GM23338 (cell line): ENCODE data around the gene NTM. TPM values are rescaled to one million over a fixed set of nuclear protein-coding genes. Genes with fewer than 3 reads are reported as not detected.

Source experiments
- ATAC-seq: fragments of 200-7000 bp; cut with Tn5 transposase; 3 replicates; pipeline ENCODE4 v1.9.1; 2020
- DNase-seq: peaks from one replicate; pipeline ENCODE4 v3.0.0-alpha.2; 2015; ENCODE audit warnings: low spot score
- H2AFZ ChIP-seq: fragments of 200-600 bp; sonication (generic); 2 replicates; pipeline ENCODE4 v1.8.0; 2016; ENCODE audit warnings: antibody characterized with exemption, mild to moderate bottlenecking, moderate library complexity
- H3F3A ChIP-seq: fragments of 200-600 bp; sonication (generic); replicated peaks from 2 replicates; pipeline ENCODE4 v1.8.0; 2017; ENCODE audit warnings: antibody characterized with exemption, mixed run types, low read depth
- H3K27ac ChIP-seq: fragments of 200-600 bp; sonication (generic); 2 replicates; pipeline ENCODE4 v1.6.1; 2016; ENCODE audit warnings: low read depth
- H3K27me3 ChIP-seq: fragments of 200-600 bp; sonication (generic); 2 replicates; pipeline ENCODE4 v1.8.0; 2016; ENCODE audit warnings: mild to moderate bottlenecking, mixed run types, moderate library complexity; ENCODE audit not compliant: insufficient read depth
- H3K36me3 ChIP-seq: fragments of 200-600 bp; sonication (generic); 2 replicates; pipeline ENCODE4 v1.8.0; 2016; ENCODE audit warnings: mild to moderate bottlenecking; ENCODE audit not compliant: insufficient read depth
- H3K4me1 ChIP-seq: fragments of 200-600 bp; sonication (generic); 2 replicates; pipeline ENCODE4 v1.8.0; 2016; ENCODE audit warnings: mild to moderate bottlenecking, moderate library complexity; ENCODE audit not compliant: insufficient read depth
- H3K4me2 ChIP-seq: fragments of 200-600 bp; sonication (generic); 2 replicates; pipeline ENCODE4 v1.7.1; 2017; ENCODE audit warnings: mixed run types
- H3K4me3 ChIP-seq: fragments of 200-600 bp; sonication (generic); 2 replicates; pipeline ENCODE4 v1.6.1; 2016; ENCODE audit warnings: mixed run types
- H3K79me2 ChIP-seq: fragments of 200-600 bp; sonication (generic); replicated peaks from 2 replicates; pipeline ENCODE4 v1.8.0; 2017; ENCODE audit warnings: mild to moderate bottlenecking; ENCODE audit not compliant: insufficient read depth
- H3K9me2 ChIP-seq: fragments of 200-600 bp; sonication (generic); 2 replicates; pipeline ENCODE4 v1.8.0; 2017; ENCODE audit not compliant: insufficient read depth
- H4K20me1 ChIP-seq: fragments of 200-600 bp; sonication (generic); replicated peaks from 2 replicates; pipeline ENCODE4 v1.8.0; 2017; ENCODE audit warnings: mild to moderate bottlenecking; ENCODE audit not compliant: insufficient read depth
- H3K27ac Mint-ChIP-seq: 2 replicates; pipeline ENCODE4 v1.8.0; 2020; ENCODE audit warnings: inconsistent platforms, mild to moderate bottlenecking, moderate library complexity, mixed read lengths
- H3K27me3 Mint-ChIP-seq: 3 replicates; pipeline ENCODE4 v1.8.0; 2022; ENCODE audit warnings: low read depth, mild to moderate bottlenecking, moderate library complexity, mixed read lengths, inconsistent platforms; ENCODE audit not compliant: insufficient read depth, poor library complexity
- H3K36me3 Mint-ChIP-seq: 3 replicates; pipeline ENCODE4 v1.8.0; 2021; ENCODE audit warnings: low read depth, mild to moderate bottlenecking, inconsistent platforms, moderate library complexity, mixed read lengths
- H3K4me1 Mint-ChIP-seq: 3 replicates; pipeline ENCODE4 v1.8.0; 2020; ENCODE audit warnings: mild to moderate bottlenecking, inconsistent platforms, mixed read lengths
- H3K4me3 Mint-ChIP-seq: 3 replicates; pipeline ENCODE4 v1.8.0; 2021; ENCODE audit warnings: moderate library complexity, mild to moderate bottlenecking, inconsistent platforms, mixed read lengths
- H3K9me3 Mint-ChIP-seq: 3 replicates; pipeline ENCODE4 v1.8.0; 2020; ENCODE audit warnings: moderate library complexity, mild to moderate bottlenecking, inconsistent platforms, mixed read lengths
- JUNB ChIP-seq: IDR thresholded peaks from one replicate; pipeline ENCODE4 v1.6.1; 2016; ENCODE audit warnings: antibody characterized with exemption; ENCODE audit not compliant: unreplicated experiment
- NANOG ChIP-seq: IDR thresholded peaks from 2 replicates; pipeline ENCODE4 v1.6.1; 2016; ENCODE audit warnings: antibody characterized with exemption, borderline replicate concordance
- ZNF331 ChIP-seq: fragments of 250-450 bp; sonication (Bioruptor Pico); IDR thresholded peaks from 2 replicates; pipeline ENCODE4 v1.5.0; 2020; ENCODE audit warnings: low read depth, mild to moderate bottlenecking, moderate library complexity
- polyA plus RNA-seq: library from polyadenylated mRNA; unstranded; fragments of >200 nt; fragmentation: Nextera tagmentation; extraction: Ambion mirVana; gene quantifications from 2 replicates; pipeline ENCODE4 v1.2.1, GENCODE V29; 2016
- total RNA-seq: library from RNA; depleted of rRNA; stranded (reverse); fragments of >200 nt; shearing (Covaris generic); gene quantifications from 2 replicates; pipeline ENCODE4 v1.2.3, GENCODE V29; 2014
- TF ChIP-seq, protein P1 (sequence below): IDR thresholded peaks from one replicate; pipeline ENCODE4 v1.6.1; 2018; ENCODE audit warnings: antibody characterized with exemption; ENCODE audit not compliant: unreplicated experiment
- TF ChIP-seq, protein P2 (sequence below), 2 experiments: fragments of 200-600 bp in 1 of 2; sonication (generic) in 1 of 2; conservative IDR thresholded peaks; 2 replicates each; pipeline versions ENCODE4 v1.5.1 to v1.6.1; 2016 to 2017; ENCODE audit warnings: antibody characterized with exemption in 2 of 2, low read depth in 2 of 2, mild to moderate bottlenecking in 2 of 2, moderate library complexity in 1 of 2

Gene NTM
- total and polyA plus RNA-seq, 2 experiments from 2014 or later = 10.6 to 14.6 TPM

DNA sequence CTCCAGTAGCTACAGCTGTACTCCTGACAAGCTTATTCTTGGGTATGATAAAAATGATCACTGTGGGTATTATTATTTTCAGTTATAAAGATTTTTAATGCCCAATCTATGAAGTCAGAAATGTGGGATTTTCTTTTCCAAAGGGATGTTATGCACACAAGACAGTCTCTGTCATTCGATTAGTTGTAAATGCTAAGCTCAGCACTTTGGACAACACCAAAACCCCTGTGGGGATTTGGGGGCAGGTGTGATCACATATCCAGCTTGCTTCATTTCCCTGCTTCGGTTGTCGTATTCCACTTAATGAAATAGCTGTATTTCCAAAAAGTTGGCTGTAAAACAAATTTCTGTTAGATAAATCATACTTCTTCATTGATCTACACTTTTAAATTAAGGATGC is 931.5 kb downstream of the NTM start:
- Histone ChIP-seq H3K4me3 (no peak overlapping the region), H3F3A (no peaks in the 10 kb centered on the region), H3K4me1 (no peaks in the 10 kb centered on the region), H3K36me3 (no peaks in the 10 kb centered on the region), H2AFZ (no peak overlapping the region), H3K9me2 (peaks cover 3% of the 10 kb centered on the region; the same call in 1 of the 2 replicates), H4K20me1 (no peaks in the 10 kb centered on the region), H3K4me2 (no peak overlapping the region), H3K79me2 (no peaks in the 10 kb centered on the region), H3K27ac (no peak overlapping the region), H3K27me3 (no peaks in the 10 kb centered on the region)
- ATAC-seq (no peak), DNase-seq (no peak)
- Mint-ChIP-seq H3K36me3 (no peaks in the 10 kb centered on the region), H3K27me3 (no peaks in the 10 kb centered on the region), H3K27ac (no peak overlapping the region), H3K9me3 (no peaks in the 10 kb centered on the region), H3K4me3 (no peak overlapping the region), H3K4me1 (no peaks in the 10 kb centered on the region)
- TF ChIP-seq, protein P1, sequence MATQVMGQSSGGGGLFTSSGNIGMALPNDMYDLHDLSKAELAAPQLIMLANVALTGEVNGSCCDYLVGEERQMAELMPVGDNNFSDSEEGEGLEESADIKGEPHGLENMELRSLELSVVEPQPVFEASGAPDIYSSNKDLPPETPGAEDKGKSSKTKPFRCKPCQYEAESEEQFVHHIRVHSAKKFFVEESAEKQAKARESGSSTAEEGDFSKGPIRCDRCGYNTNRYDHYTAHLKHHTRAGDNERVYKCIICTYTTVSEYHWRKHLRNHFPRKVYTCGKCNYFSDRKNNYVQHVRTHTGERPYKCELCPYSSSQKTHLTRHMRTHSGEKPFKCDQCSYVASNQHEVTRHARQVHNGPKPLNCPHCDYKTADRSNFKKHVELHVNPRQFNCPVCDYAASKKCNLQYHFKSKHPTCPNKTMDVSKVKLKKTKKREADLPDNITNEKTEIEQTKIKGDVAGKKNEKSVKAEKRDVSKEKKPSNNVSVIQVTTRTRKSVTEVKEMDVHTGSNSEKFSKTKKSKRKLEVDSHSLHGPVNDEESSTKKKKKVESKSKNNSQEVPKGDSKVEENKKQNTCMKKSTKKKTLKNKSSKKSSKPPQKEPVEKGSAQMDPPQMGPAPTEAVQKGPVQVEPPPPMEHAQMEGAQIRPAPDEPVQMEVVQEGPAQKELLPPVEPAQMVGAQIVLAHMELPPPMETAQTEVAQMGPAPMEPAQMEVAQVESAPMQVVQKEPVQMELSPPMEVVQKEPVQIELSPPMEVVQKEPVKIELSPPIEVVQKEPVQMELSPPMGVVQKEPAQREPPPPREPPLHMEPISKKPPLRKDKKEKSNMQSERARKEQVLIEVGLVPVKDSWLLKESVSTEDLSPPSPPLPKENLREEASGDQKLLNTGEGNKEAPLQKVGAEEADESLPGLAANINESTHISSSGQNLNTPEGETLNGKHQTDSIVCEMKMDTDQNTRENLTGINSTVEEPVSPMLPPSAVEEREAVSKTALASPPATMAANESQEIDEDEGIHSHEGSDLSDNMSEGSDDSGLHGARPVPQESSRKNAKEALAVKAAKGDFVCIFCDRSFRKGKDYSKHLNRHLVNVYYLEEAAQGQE = no peak

DNA sequence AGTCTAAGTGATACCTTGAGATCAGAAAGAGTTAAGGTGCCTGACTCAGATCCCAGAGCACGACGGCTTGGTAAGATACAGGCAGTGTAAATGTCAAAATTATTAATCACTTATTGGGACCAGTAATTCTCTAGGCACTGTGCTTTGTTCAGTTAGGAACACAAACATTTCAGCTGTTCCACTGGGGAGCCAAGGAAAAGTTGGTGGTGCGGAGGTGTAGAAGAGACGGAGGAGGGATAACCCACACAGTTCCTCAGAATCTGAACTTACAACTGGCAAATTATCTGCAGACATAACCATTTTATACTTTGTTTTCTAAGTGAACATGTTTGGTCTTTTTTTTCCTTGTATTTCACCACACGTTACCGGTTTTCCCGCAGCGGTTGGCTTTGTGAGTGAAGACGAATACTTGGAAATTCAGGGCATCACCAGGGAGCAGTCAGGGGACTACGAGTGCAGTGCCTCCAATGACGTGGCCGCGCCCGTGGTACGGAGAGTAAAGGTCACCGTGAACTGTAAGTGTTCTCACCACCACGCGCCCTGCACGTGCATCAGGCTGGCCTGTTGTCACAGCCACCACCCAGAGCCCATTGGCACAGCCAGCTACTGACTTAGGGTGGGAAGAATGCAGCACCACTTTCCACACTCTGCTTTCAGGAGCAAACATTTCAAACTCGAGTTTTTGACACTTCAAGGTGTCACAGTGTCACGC is 937.0 kb downstream of the NTM start:
- H3K36me3 Mint-ChIP-seq = no peaks in the 10 kb centered on the region
- H3K9me3 Mint-ChIP-seq = no peaks in the 10 kb centered on the region
- H3K4me1 Mint-ChIP-seq = peaks cover 3% of the 10 kb centered on the region; the same call in 1 of the 3 replicates
- Histone ChIP-seq H4K20me1 (no peaks in the 10 kb centered on the region), H3K4me3 (no peak overlapping the region), H3F3A (no peaks in the 10 kb centered on the region), H3K4me1 (no peaks in the 10 kb centered on the region), H3K27me3 (no peaks in the 10 kb centered on the region), H3K4me2 (no peak overlapping the region), H3K27ac (no peak overlapping the region), H3K36me3 (no peaks in the 10 kb centered on the region), H2AFZ (no peak overlapping the region), H3K79me2 (no peaks in the 10 kb centered on the region), H3K9me2 (peaks cover 2% of the 10 kb centered on the region; the same call in 1 of the 2 replicates)
- ATAC-seq (no peak), DNase-seq (no peak)
- no peak for TF ChIP-seq JUNB
- TF ChIP-seq ZNF331 (CRISPR knock-in tag) = no peak
- TF ChIP-seq NANOG = no peak
- TF ChIP-seq, protein P2, sequence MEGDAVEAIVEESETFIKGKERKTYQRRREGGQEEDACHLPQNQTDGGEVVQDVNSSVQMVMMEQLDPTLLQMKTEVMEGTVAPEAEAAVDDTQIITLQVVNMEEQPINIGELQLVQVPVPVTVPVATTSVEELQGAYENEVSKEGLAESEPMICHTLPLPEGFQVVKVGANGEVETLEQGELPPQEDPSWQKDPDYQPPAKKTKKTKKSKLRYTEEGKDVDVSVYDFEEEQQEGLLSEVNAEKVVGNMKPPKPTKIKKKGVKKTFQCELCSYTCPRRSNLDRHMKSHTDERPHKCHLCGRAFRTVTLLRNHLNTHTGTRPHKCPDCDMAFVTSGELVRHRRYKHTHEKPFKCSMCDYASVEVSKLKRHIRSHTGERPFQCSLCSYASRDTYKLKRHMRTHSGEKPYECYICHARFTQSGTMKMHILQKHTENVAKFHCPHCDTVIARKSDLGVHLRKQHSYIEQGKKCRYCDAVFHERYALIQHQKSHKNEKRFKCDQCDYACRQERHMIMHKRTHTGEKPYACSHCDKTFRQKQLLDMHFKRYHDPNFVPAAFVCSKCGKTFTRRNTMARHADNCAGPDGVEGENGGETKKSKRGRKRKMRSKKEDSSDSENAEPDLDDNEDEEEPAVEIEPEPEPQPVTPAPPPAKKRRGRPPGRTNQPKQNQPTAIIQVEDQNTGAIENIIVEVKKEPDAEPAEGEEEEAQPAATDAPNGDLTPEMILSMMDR (conservative IDR thresholded peaks at IDR 0.05; ENCODE audit: low read depth in 2 of 2) = no peak
- peaks cover 2% of the 10 kb centered on the region for H3K27me3 Mint-ChIP-seq
- no peak overlapping the region for H3K27ac Mint-ChIP-seq
- H3K4me3 Mint-ChIP-seq = no peak overlapping the region
